Mucosa of rectum (tissue), 2 donors: ENCODE data around the gene MCEMP1.

ENCODE experiments used
- H3K27ac ChIP-seq, 2 donors: one replicate each; pipeline ENCODE4 v1.7.0; 2013; ENCODE audit warnings: inconsistent platforms in 2 of 2, low read depth in 2 of 2, low read length in 2 of 2
- H3K27me3 ChIP-seq, 2 donors: one replicate each; pipeline ENCODE4 v1.7.0; 2013; ENCODE audit warnings: low read length in 2 of 2; ENCODE audit not compliant: control insufficient read depth in 2 of 2, insufficient read depth in 2 of 2
- H3K36me3 ChIP-seq, 2 donors: one replicate each; pipeline ENCODE4 v1.7.0; 2013; ENCODE audit warnings: low read length in 2 of 2; ENCODE audit not compliant: control insufficient read depth in 2 of 2, insufficient read depth in 2 of 2
- H3K4me1 ChIP-seq, 2 donors: one replicate each; pipeline ENCODE4 v1.7.0; 2013; ENCODE audit warnings: low read length in 2 of 2, mild to moderate bottlenecking in 1 of 2; ENCODE audit not compliant: control insufficient read depth in 2 of 2, insufficient read depth in 2 of 2
- H3K4me3 ChIP-seq, 2 donors: one replicate each; pipeline ENCODE4 v1.7.0; 2013; ENCODE audit warnings: low read length in 2 of 2
- H3K9ac ChIP-seq, 2 donors: one replicate each; pipeline ENCODE4 v1.7.0; 2013; ENCODE audit warnings: low read length in 2 of 2, low read depth in 1 of 2, mild to moderate bottlenecking in 1 of 2
- H3K9me3 ChIP-seq, 2 donors: one replicate each; pipeline ENCODE4 v1.7.0; 2013; ENCODE audit warnings: low read length in 2 of 2; ENCODE audit not compliant: control insufficient read depth in 2 of 2
- donor health status: healthy.
- donor health status: Normal muscosa, but diverticular disease.

The MCEMP1 gene, protein sequence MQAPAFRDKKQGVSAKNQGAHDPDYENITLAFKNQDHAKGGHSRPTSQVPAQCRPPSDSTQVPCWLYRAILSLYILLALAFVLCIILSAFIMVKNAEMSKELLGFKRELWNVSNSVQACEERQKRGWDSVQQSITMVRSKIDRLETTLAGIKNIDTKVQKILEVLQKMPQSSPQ

GRCh38 chr19:7676854-7677253 lies at the start of gene MCEMP1:
Gene MCEMP1 (plus strand): TSS chr19:7677090. CDS start chr19:7677121, 31 bp downstream.
- H3K4me3 ChIP-seq: no peak within 1 kb of the TSS

DNA sequence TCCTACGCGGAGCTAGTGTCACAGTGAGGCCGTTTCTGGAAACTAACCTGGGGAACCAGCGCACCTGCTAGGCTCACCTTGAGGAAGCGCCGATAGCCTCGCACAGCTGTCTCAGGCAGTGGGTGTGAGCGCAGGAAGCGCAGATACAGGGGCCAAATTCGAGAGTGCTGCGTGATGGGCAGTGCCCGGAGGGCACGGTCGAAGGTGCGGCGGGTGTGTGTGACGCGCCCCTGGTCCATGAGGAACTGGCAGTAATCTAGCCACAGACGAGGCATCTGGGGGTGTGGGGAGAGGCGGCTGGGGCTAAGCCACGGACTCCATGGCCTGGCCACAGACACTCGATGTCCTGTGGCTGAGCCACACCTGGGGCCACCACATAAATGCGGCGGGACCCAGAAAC lies 49.7 kb upstream of the MCEMP1 start:
- Histone ChIP-seq H3K9me3 (no peaks in the 10 kb centered on the region), H3K36me3 (peaks cover 20 to 44% of the 10 kb centered on the region in 2 donors), H3K4me1 (peaks cover 18 to 22% of the 10 kb centered on the region in 2 donors)

More at GRCh38 chr19:7676854-7677253, at the start of gene MCEMP1:
- H3K27ac ChIP-seq: no peak within 1 kb of the TSS
- no peaks in the 10 kb centered on the region for H3K9me3 ChIP-seq
- H3K27me3 ChIP-seq: peaks cover 6 to 13% of the 10 kb centered on the region in 2 donors
- H3K4me1 ChIP-seq: peaks cover 9 to 14% of the 10 kb centered on the region in 2 donors
- no peaks in the 10 kb centered on the region for H3K36me3 ChIP-seq
- H3K9ac ChIP-seq: no peak within 1 kb of the TSS

DNA sequence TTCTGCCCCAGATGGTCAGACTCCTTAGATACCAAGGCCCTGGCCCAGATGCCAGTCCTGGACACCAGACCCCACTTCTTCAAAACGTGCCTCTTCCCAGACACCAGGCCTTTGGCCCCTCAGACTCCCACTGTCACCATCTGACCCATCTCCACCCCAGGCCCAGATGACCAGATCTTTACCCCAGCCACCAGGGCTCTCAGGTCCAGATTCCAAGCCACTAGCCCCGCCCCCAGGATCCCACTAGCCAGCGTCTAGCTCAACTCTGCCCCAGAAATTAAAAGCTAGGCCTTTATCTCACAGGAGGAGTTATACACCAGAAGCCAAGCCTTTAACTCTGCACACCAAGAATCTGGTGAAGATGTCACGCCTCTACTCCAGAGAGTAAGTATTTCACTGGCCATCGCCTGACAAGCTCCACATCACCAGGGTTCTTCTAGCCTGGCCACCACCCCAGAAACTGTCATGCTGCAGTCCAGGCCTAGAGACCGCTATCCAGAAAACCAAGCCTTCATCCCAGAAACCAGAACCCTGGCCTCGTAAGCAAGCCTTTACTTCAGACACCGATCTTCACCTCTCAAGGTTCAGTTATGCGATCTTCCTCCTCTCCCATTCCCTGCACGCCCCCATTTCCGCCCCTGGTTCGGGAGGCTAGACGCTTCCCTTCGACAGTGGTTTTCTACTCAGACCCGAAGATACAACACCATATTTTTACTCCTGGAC lies 48.1 kb upstream of the MCEMP1 start:
- peak overlapping the region; percentile 53 to 76 for H3K27ac ChIP-seq
- no peaks in the 10 kb centered on the region for H3K9me3 ChIP-seq
- no peaks in the 10 kb centered on the region for H3K27me3 ChIP-seq
- H3K36me3 ChIP-seq: peaks cover 10 to 33% of the 10 kb centered on the region in 2 donors
- peaks cover 18 to 22% of the 10 kb centered on the region in 2 donors for H3K4me1 ChIP-seq
- peak overlapping the region; percentile 88 to 100 for H3K4me3 ChIP-seq
- peak overlapping the region; percentile 78 to 98 for H3K9ac ChIP-seq

More for the DNA sequence above, 49.7 kb upstream of the MCEMP1 start:
- Histone ChIP-seq H3K27ac (no peak overlapping the region), H3K9ac (no peak overlapping the region), H3K4me3 (no peak overlapping the region), H3K27me3 (no peaks in the 10 kb centered on the region)

DNA sequence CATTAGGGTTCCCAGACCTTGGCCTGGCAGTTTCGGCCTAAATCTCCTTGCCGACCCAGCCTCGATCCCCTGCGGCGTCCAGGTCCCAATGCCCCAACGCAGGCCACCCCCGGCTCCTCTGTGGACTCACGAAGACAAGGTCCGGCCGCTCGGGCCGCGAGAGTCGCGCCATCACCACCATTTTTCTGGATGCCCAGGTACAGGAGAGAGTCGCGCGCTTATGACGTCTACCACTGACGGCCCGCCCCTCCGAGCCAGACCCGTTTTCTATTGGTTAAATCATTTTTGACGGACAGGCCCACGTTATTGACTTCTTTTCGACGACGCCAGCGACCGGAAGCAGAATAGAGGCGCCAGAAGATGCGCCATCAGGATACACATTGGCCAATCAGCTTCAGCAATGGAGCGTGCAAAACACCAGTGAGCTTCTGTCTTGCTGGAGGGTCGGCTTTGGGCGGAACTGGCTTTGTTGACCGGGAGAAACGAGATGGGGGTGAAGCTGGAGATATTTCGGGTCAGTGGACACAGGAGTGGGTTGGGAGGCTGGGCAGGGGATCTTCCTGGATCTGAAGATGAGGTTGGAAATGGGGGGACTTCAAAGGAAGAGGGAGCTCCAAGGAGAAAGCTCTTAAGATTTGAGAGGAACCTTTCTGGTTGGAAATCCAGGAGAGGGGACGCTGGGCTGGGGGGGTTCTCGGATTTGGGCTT lies 47.4 kb upstream of the MCEMP1 start, which contains the start of the genes PET100 and XAB2:
TSS of gene PET100 (plus strand) at position 447 of the 708 bp plus-strand sequence. CDS start at position 488, 41 bp downstream.
TSS of gene XAB2 (minus strand) at position 199 of the 708 bp plus-strand sequence. CDS start at position 181, 18 bp downstream.
- peak within 1 kb of the TSS; percentile 78 to 98 for H3K9ac ChIP-seq
- H3K27ac ChIP-seq: peak within 1 kb of the TSS; percentile 61 to 76
- H3K4me3 ChIP-seq: peak within 1 kb of the TSS; percentile 88 to 100
- H3K4me1 ChIP-seq: peaks cover 18 to 22% of the 10 kb centered on the region in 2 donors
- no peaks in the 10 kb centered on the region for H3K27me3 ChIP-seq
- no peaks in the 10 kb centered on the region for H3K9me3 ChIP-seq
- H3K36me3 ChIP-seq: peaks cover 5 to 29% of the 10 kb centered on the region in 2 donors

DNA sequence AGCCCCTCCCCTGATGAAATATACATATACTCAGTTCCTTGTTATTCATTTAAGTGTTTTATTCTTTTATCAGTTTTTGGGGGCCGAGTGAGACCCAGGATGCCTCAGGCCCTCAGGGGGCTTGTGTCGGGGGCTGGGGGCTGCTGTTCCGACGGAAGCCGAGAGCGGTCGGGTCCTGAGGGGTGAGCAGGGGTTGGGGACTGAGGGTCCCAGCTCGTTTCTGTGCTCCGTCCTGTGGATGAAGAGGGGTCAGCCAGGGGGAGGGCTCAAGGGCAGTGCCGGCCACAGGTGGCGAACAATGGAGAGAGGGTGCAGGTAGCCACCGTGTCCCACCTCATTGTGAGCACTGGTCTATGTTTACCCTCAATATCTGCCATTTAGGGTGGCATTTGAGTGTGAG lies 45.3 kb upstream of the MCEMP1 start:
- H3K36me3 ChIP-seq: peaks cover 0 to 13% of the 10 kb centered on the region in 2 donors
- no peak overlapping the region for H3K27ac ChIP-seq
- H3K9ac ChIP-seq: no peak overlapping the region
- H3K4me1 ChIP-seq: peaks cover 19 to 24% of the 10 kb centered on the region in 2 donors
- no peaks in the 10 kb centered on the region for H3K9me3 ChIP-seq
- H3K4me3 ChIP-seq: no peak overlapping the region
- H3K27me3 ChIP-seq: no peaks in the 10 kb centered on the region

GRCh38 chr19:7632340-7633203 lies 44.3 kb upstream of the MCEMP1 start:
- no peak overlapping the region for H3K4me3 ChIP-seq
- H3K27me3 ChIP-seq: no peaks in the 10 kb centered on the region
- peaks cover 0 to 10% of the 10 kb centered on the region in 2 donors for H3K36me3 ChIP-seq
- H3K9me3 ChIP-seq: no peaks in the 10 kb centered on the region
- peaks cover 22 to 24% of the 10 kb centered on the region in 2 donors for H3K4me1 ChIP-seq
- H3K27ac ChIP-seq: no peak overlapping the region
- no peak overlapping the region for H3K9ac ChIP-seq

GRCh38 chr19:7633698-7634097 lies 43.2 kb upstream of the MCEMP1 start, which contains the start of gene PCP2:
Gene PCP2 (minus strand): TSS chr19:7633719. CDS start chr19:7633457, 262 bp downstream.
- H3K27ac ChIP-seq: no peak within 1 kb of the TSS
- H3K27me3 ChIP-seq: no peaks in the 10 kb centered on the region
- H3K4me1 ChIP-seq: peaks cover 14 to 20% of the 10 kb centered on the region in 2 donors
- no peaks in the 10 kb centered on the region for H3K9me3 ChIP-seq
- H3K9ac ChIP-seq: no peak within 1 kb of the TSS
- peaks cover 0 to 7% of the 10 kb centered on the region in 2 donors for H3K36me3 ChIP-seq
- H3K4me3 ChIP-seq: no peak within 1 kb of the TSS

DNA sequence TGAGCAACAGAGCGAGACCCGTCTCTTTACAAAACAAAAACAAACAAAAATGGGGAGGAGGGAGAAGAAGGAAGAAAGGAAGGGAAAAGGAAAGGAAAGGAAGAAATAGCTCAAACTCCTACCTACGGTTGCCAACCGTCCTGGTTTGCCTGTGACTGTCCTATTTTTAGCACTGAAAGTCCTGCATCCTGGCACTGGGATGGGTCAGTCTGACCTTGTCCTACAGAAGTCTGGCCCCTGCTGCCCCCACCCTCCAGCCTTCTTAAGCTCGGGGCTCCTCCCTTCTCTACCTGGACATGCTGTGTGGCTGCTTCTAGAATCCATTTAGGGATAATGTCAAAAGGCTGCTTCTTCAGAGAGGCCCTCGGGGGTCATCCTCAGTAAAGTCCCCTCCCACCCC lies 41.2 kb upstream of the MCEMP1 start:
- H3K36me3 ChIP-seq: peaks cover 0 to 18% of the 10 kb centered on the region in 2 donors
- no peaks in the 10 kb centered on the region for H3K9me3 ChIP-seq
- H3K27me3 ChIP-seq: no peaks in the 10 kb centered on the region
- no peak overlapping the region for H3K27ac ChIP-seq
- H3K4me1 ChIP-seq: peaks cover 4 to 11% of the 10 kb centered on the region in 2 donors
- no peak overlapping the region for H3K9ac ChIP-seq
- H3K4me3 ChIP-seq: no peak overlapping the region

DNA sequence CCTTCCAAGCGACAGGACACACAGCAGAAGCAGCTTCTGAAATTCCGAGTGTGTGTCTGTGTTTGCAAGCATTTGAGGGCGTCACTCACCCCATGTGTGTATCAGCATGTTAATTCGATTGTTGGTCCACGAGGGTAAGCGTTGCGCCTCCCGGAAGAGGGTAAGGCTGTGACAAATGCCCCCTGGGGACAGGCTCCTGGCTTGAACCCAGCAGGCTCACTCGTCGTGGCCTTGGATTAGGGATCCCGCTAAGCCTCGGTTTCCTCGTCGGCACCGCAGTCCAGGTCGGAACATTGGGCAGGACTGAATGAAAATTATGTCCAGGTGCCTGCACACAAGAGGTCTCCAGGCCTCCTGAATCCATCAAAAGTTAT lies 40.6 kb upstream of the MCEMP1 start:
- Histone ChIP-seq H3K4me3 (peak overlapping the region in 1 of 2 donors; percentile 70), H3K9me3 (no peaks in the 10 kb centered on the region), H3K27me3 (no peaks in the 10 kb centered on the region), H3K27ac (peak overlapping the region; percentile 79 to 82), H3K9ac (peak overlapping the region in 1 of 2 donors; percentile 52), H3K4me1 (peaks cover 2 to 9% of the 10 kb centered on the region in 2 donors), H3K36me3 (peaks cover 0 to 18% of the 10 kb centered on the region in 2 donors)
